NT2/D1 (cell line): ENCODE measurements around the gene NDC1.
"Not testable (repeated sequence)": the region's sequence is repeated elsewhere in the genome, so short reads cannot be mapped to it uniquely, and the experiment has no call there.

ENCODE experiments used
- DNase-seq: peaks from one replicate; pipeline ENCODE4 v3.0.0-alpha.2; 2011; ENCODE audit warnings: low read depth, low spot score
- H3K27me3 ChIP-seq: 2 replicates; pipeline ENCODE4 v1.6.0; 2011; ENCODE audit warnings: mild to moderate bottlenecking; ENCODE audit not compliant: insufficient read length, insufficient read depth
- H3K36me3 ChIP-seq: 2 replicates; pipeline ENCODE4 v1.6.1; 2011; ENCODE audit warnings: mild to moderate bottlenecking, low read length, mixed read lengths; ENCODE audit not compliant: insufficient read depth, insufficient read length
- H3K4me1 ChIP-seq: 2 replicates; pipeline ENCODE4 v1.5.1; 2011; ENCODE audit not compliant: insufficient read depth, insufficient read length
- H3K4me3 ChIP-seq: 2 replicates; pipeline ENCODE4 v1.5.1; 2011; ENCODE audit warnings: low read depth; ENCODE audit not compliant: insufficient read length
- H3K9ac ChIP-seq: 2 replicates; pipeline ENCODE4 v1.6.0; 2011; ENCODE audit warnings: low read depth; ENCODE audit not compliant: insufficient read length
- H3K9me3 ChIP-seq: 2 replicates; pipeline ENCODE4 v1.5.1; 2011; ENCODE audit warnings: mild to moderate bottlenecking, low read length; ENCODE audit not compliant: insufficient read depth
- SUZ12 ChIP-seq: IDR thresholded peaks from 2 replicates; pipeline ENCODE4 v1.6.1; 2011; ENCODE audit not compliant: insufficient read length, insufficient read depth; ENCODE audit errors: extremely low read depth
- YY1 ChIP-seq: IDR thresholded peaks from 2 replicates; pipeline ENCODE4 v1.6.1; 2011; ENCODE audit not compliant: insufficient read length, insufficient read depth
- ZNF274 ChIP-seq: IDR thresholded peaks from 2 replicates; pipeline ENCODE4 v1.6.1; 2011; ENCODE audit warnings: mild to moderate bottlenecking, low read depth, low read length

Gene NDC1

GRCh38 chr1:53822931-53823330 is 15.2 kb downstream of the NDC1 start:
- Histone ChIP-seq H3K4me1 (no peaks in the 10 kb centered on the region), H3K4me3 (no peak overlapping the region), H3K27me3 (no peaks in the 10 kb centered on the region), H3K9ac (no peak overlapping the region), H3K9me3 (no peaks in the 10 kb centered on the region), H3K36me3 (peaks cover 86% of the 10 kb centered on the region)
- TF ChIP-seq SUZ12, result no peak
- TF ChIP-seq ZNF274, result no peak
- no peak for TF ChIP-seq YY1
- DNase-seq, result no peak

GRCh38 chr1:53821380-53821779 is 16.7 kb downstream of the NDC1 start:
- no peaks in the 10 kb centered on the region for H3K27me3 ChIP-seq
- no peak for TF ChIP-seq SUZ12
- TF ChIP-seq YY1, result no peak
- no peak for TF ChIP-seq ZNF274
- no peak for DNase-seq
- H3K4me1 ChIP-seq, result no peaks in the 10 kb centered on the region
- peaks cover 82% of the 10 kb centered on the region for H3K36me3 ChIP-seq
- H3K4me3 ChIP-seq, result no peak overlapping the region
- H3K9me3 ChIP-seq, result no peaks in the 10 kb centered on the region
- no peak overlapping the region for H3K9ac ChIP-seq

GRCh38 chr1:53819387-53819786 is 18.7 kb downstream of the NDC1 start:
- Histone ChIP-seq H3K27me3 (no peaks in the 10 kb centered on the region), H3K9me3 (no peaks in the 10 kb centered on the region), H3K4me1 (no peaks in the 10 kb centered on the region), H3K36me3 (peaks cover 68% of the 10 kb centered on the region), H3K4me3 (no peak overlapping the region), H3K9ac (no peak overlapping the region)
- TF ChIP-seq YY1, result no peak
- TF ChIP-seq SUZ12, result no peak
- no peak for TF ChIP-seq ZNF274
- no peak for DNase-seq

GRCh38 chr1:53816584-53816983 is 21.5 kb downstream of the NDC1 start:
- peaks cover 52% of the 10 kb centered on the region for H3K36me3 ChIP-seq
- DNase-seq, result not testable (repeated sequence)

GRCh38 chr1:53815484-53815883 is 22.6 kb downstream of the NDC1 start:
- not testable (repeated sequence) for H3K4me3 ChIP-seq, H3K9ac ChIP-seq, DNase-seq, H3K27me3 ChIP-seq, H3K4me1 ChIP-seq
- Histone ChIP-seq H3K36me3 (peaks cover 58% of the 10 kb centered on the region), H3K9me3 (peaks cover 10% of the 10 kb centered on the region; the same call in 1 of the 2 replicates)

More at GRCh38 chr1:53816584-53816983, 21.5 kb downstream of the NDC1 start:
- H3K9me3 ChIP-seq, result peaks cover 10% of the 10 kb centered on the region; the same call in 1 of the 2 replicates
- H3K27me3 ChIP-seq, H3K9ac ChIP-seq, H3K4me1 ChIP-seq, H3K4me3 ChIP-seq: not testable (repeated sequence)

- Histone ChIP-seq H3K4me1 (peaks cover 7% of the 10 kb centered on the region), H3K27me3 (no peaks in the 10 kb centered on the region), H3K4me3 (no peak overlapping the region), H3K36me3 (peaks cover 47% of the 10 kb centered on the region), H3K9ac (no peak overlapping the region), H3K9me3 (peaks cover 10% of the 10 kb centered on the region; the same call in 1 of the 2 replicates)
- peak; percentile 33 for DNase-seq
- no peak for TF ChIP-seq SUZ12
- TF ChIP-seq YY1, result no peak
- TF ChIP-seq ZNF274, result no peak
Measured at GRCh38 chr1:53811414-53811851, 26.7 kb downstream of the NDC1 start.

- no peak for DNase-seq
- H3K9me3 ChIP-seq, result peaks cover 10% of the 10 kb centered on the region; the same call in 1 of the 2 replicates
- no peak overlapping the region for H3K9ac ChIP-seq
- no peak overlapping the region for H3K4me3 ChIP-seq
- H3K36me3 ChIP-seq, result peaks cover 52% of the 10 kb centered on the region
- TF ChIP-seq ZNF274 (no peak), SUZ12 (no peak), YY1 (no peak)
- peaks cover 7% of the 10 kb centered on the region for H3K4me1 ChIP-seq
- no peaks in the 10 kb centered on the region for H3K27me3 ChIP-seq
Measured at GRCh38 chr1:53810497-53810896, 27.6 kb downstream of the NDC1 start.

GRCh38 chr1:53810007-53810406 is 28.1 kb downstream of the NDC1 start:
- H3K4me1 ChIP-seq, result peaks cover 7% of the 10 kb centered on the region
- H3K36me3 ChIP-seq, result peaks cover 54% of the 10 kb centered on the region
- no peaks in the 10 kb centered on the region for H3K27me3 ChIP-seq
- peaks cover 10% of the 10 kb centered on the region; the same call in 1 of the 2 replicates for H3K9me3 ChIP-seq
- TF ChIP-seq ZNF274 (no peak), SUZ12 (no peak)
- no peak for DNase-seq
- H3K4me3 ChIP-seq, result no peak overlapping the region
- H3K9ac ChIP-seq, result no peak overlapping the region
